Esophagus squamous epithelium (tissue), 5 donors: Measurements from ENCODE around the gene ADK. TPM values are rescaled to one million over a fixed set of nuclear protein-coding genes. Genes with fewer than 3 reads are reported as not detected.

Experiments used
- DNase-seq: peaks from one replicate; lab custom pipeline; 2025; lab: John Stamatoyannopoulos, UW
- H3K27ac ChIP-seq, 4 donors: fragments of 200-600 bp; sonication (generic); one replicate each; pipeline ENCODE4 v1.5.1; 2016 to 2019; ENCODE audit warnings: mild to moderate bottlenecking in 1 of 4
- H3K27me3 ChIP-seq, 4 donors: fragments of 200-600 bp; sonication (generic); 1 replicate in 3 of 4; 2 replicates in 1 of 4; pipeline versions ENCODE4 v1.5.1 to v1.6.0; 2017 to 2021; ENCODE audit warnings: antibody characterized with exemption in 1 of 4
- H3K36me3 ChIP-seq, 3 donors: fragments of 200-600 bp; sonication (generic); one replicate each; pipeline ENCODE4 v1.5.1; 2016 to 2019
- H3K4me1 ChIP-seq, 3 donors: fragments of 200-600 bp; sonication (generic); one replicate each; pipeline ENCODE4 v1.5.1; 2017 to 2019
- H3K4me3 ChIP-seq, 4 donors: fragments of 200-600 bp; sonication (generic); 1 replicate in 3 of 4; 2 replicates in 1 of 4; pipeline ENCODE4 v1.5.1; 2016 to 2019; ENCODE audit warnings: mild to moderate bottlenecking in 2 of 4, moderate library complexity in 1 of 4
- H3K9me3 ChIP-seq, 3 donors: fragments of 200-600 bp; sonication (generic); one replicate each; pipeline ENCODE4 v1.5.1; 2016 to 2019
- POLR2A ChIP-seq, 4 donors: fragments of 450-650 bp; IDR thresholded peaks; one replicate each; pipeline ENCODE4 v1.6.1; 2017; ENCODE audit warnings: antibody characterized with exemption in 4 of 4, mild to moderate bottlenecking in 4 of 4, moderate library complexity in 3 of 4
- WGBS, 2 donors: methylation state at CpG; one replicate each; pipeline ENCODE4 v1.1.5; 2018; 5-methylcytosine and 5-hydroxymethylcytosine counted together
- intact Hi-C: fragments of 100-400 bp; cut with DNase I; formaldehyde crosslinking; loops from one replicate; pipeline ENCODE4 v1.15.0; 2022
- total RNA-seq, 4 donors: library from RNA; depleted of rRNA; stranded (reverse); fragments of >200 nt; gene quantifications; one replicate each; pipeline ENCODE4 v1.1.0, GENCODE V29; 2016
- TF ChIP-seq, protein P1 (sequence below), 6 experiments: fragments of 450-650 bp in 4 of 6; fragments of 200-600 bp in 2 of 6; sonication (generic) in 2 of 6; IDR thresholded peaks; one replicate each; pipeline ENCODE4 v1.5.1; 2016 to 2019; ENCODE audit warnings: antibody characterized with exemption in 6 of 6, mild to moderate bottlenecking in 4 of 6, moderate library complexity in 4 of 6
- donor health status: DM: yes; HTN: yes; CAD: no.

ADK gene
- total RNA-seq, 4 donors from 2014 or later: 43.3 to 78.4 (median 68.4) TPM

DNA sequence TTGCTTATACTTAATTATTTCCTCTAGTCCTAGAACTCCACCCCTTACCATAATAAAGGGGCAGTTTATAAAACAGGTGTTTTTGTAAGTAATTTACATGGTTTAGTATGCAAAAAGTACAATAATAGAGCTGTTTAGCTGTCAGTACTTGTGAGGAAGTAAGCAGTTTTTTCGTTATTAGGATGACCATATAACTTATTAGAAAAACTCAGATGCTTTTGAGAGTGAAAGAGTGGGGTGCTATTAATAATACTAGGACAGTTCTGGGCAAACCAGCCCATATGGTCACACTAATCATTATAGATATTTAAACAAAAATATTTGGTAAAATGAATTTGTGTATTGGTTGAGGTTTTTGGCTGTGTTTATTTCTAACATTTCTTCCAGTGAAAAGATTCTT, 473.5 kb downstream of the ADK start:
- Histone ChIP-seq H3K36me3 (peaks cover 0 to 4% (median 0%) of the 10 kb centered on the region in 3 donors), H3K27ac (no peak overlapping the region), H3K4me3 (no peak overlapping the region), H3K4me1 (no peaks in the 10 kb centered on the region), H3K27me3 (no peaks in the 10 kb centered on the region), H3K9me3 (no peaks in the 10 kb centered on the region)
- TF ChIP-seq POLR2A (IDR thresholded peaks at IDR 0.05): no peak
- DNase-seq: no peak
- intact Hi-C loops: no loop called here
- WGBS, 2 donors: 76 to 95% methylated on average over 1 of the region's 1 CpG

DNA sequence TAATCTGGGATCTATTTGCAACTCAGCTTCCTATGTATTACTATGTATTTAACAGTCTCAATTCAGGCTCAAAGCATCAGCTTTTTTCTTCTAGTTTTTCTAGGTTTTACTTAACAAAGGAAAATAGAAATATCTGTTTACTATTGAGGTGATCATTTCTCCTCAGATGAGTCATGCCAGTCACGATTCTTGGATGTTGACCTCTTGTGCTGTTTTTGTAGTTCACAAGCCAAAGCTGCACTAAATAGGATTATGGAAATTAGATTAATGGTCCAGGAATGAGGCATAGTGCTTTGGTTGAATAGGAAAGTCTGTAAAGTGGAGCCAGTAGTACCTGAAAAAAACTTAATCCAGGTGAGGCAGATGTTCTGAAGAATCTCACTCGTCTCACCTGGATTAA, 477.1 kb downstream of the ADK start:
- Histone ChIP-seq H3K27me3 (no peaks in the 10 kb centered on the region), H3K9me3 (no peaks in the 10 kb centered on the region), H3K36me3 (peaks cover 0 to 6% (median 0%) of the 10 kb centered on the region in 3 donors), H3K4me3 (no peak overlapping the region), H3K4me1 (no peaks in the 10 kb centered on the region), H3K27ac (no peak overlapping the region)
- no peak for DNase-seq
- no peak for TF ChIP-seq POLR2A (IDR thresholded peaks at IDR 0.05)
- TF ChIP-seq, protein P1, sequence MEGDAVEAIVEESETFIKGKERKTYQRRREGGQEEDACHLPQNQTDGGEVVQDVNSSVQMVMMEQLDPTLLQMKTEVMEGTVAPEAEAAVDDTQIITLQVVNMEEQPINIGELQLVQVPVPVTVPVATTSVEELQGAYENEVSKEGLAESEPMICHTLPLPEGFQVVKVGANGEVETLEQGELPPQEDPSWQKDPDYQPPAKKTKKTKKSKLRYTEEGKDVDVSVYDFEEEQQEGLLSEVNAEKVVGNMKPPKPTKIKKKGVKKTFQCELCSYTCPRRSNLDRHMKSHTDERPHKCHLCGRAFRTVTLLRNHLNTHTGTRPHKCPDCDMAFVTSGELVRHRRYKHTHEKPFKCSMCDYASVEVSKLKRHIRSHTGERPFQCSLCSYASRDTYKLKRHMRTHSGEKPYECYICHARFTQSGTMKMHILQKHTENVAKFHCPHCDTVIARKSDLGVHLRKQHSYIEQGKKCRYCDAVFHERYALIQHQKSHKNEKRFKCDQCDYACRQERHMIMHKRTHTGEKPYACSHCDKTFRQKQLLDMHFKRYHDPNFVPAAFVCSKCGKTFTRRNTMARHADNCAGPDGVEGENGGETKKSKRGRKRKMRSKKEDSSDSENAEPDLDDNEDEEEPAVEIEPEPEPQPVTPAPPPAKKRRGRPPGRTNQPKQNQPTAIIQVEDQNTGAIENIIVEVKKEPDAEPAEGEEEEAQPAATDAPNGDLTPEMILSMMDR (IDR thresholded peaks at IDR 0.05): no peak
- 46 to 51% methylated on average over 2 of the region's 2 CpGs for WGBS, 2 donors
- intact Hi-C loops: no loop called here

DNA sequence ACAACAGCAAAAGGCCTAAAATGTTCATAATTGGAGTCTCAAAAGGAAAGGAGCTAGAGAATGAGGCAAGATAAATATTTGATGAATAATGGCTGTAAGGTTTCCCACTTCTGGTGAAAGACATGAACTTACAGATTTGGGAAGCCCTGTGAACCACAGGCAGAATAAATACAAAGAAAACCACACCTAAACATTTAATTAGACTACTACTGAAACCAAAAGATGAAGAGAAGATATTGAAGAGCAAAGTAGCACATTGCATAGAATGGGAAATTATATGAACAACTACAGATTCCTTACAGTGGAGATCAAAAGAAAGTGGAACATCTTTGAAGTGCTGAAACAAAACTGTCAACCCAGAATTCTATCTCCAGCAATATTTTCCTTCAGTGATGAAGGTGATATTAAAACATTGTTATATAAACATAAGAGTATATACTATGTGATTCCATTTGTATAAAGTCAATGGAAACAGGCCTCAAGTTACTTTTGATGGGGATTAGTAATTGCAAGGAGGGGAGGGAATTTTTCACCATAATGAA, 484.0 kb downstream of the ADK start:
- H3K36me3 ChIP-seq: peaks cover 0 to 32% (median 0%) of the 10 kb centered on the region in 3 donors
- H3K27me3 ChIP-seq: no peaks in the 10 kb centered on the region
- peaks cover 0 to 10% (median 6%) of the 10 kb centered on the region in 3 donors for H3K9me3 ChIP-seq
- intact Hi-C loops: no loop called here
- H3K4me3 ChIP-seq: no peak overlapping the region
- DNase-seq: no peak
- H3K4me1 ChIP-seq: peaks cover 0 to 2% (median 0%) of the 10 kb centered on the region in 3 donors
- H3K27ac ChIP-seq: no peak overlapping the region
- TF ChIP-seq, protein P1 (IDR thresholded peaks at IDR 0.05): no peak
- TF ChIP-seq POLR2A (IDR thresholded peaks at IDR 0.05): no peak

DNA sequence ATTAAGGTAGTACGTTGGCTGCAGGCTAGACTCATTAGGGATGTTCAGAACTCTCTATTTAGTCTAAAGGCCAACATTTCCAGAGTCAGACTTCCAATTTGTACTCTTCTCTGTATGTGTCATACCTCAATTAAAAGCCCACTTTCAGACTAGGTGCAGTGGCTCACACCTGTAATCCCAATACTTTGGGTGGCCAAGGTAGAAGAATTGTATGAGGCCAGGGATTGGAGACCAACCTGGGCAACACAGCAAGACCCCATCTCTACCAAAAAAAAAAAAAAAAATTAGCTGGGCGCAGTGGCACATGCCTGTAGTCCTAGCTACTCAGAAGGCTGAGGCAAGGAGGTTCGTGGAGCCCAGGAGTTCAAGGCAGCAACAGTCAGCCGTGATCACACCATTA, 484.6 kb downstream of the ADK start:
- WGBS, 2 donors: 100% methylated on average over 4 of the region's 4 CpGs
- H3K27ac ChIP-seq: no peak overlapping the region
- H3K4me1 ChIP-seq: peaks cover 0 to 7% (median 0%) of the 10 kb centered on the region in 3 donors
- intact Hi-C loops: no loop called here
- H3K9me3 ChIP-seq: peaks cover 0 to 10% (median 6%) of the 10 kb centered on the region in 3 donors
- H3K4me3 ChIP-seq: no peak overlapping the region
- TF ChIP-seq POLR2A (IDR thresholded peaks at IDR 0.05): no peak
- TF ChIP-seq, protein P1 (IDR thresholded peaks at IDR 0.05): no peak
- DNase-seq: no peak
- peaks cover 0 to 32% (median 0%) of the 10 kb centered on the region in 3 donors for H3K36me3 ChIP-seq
- no peaks in the 10 kb centered on the region for H3K27me3 ChIP-seq

DNA sequence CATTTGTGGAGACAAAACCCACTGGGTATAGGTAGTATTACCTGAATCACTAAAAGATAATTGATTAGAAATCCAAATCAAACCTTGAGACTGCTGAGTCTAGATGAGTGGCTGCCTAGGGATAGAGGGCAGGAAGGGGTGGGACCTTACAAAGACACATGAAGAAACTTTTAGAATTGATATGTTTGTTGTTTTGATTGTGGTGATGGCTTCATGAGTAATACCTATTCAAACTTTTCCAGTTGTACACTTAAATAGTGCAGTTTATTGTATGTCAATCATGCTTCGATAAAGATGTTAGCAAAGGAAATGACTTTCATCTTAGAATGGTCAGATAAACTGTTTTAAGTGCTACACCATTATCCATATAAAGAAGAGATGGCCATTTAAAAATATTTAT, 486.7 kb downstream of the ADK start:
- intact Hi-C loops: no loop called here
- TF ChIP-seq, protein P1 (IDR thresholded peaks at IDR 0.05): no peak
- no peak for TF ChIP-seq POLR2A (IDR thresholded peaks at IDR 0.05)
- 76 to 84% methylated on average over 1 of the region's 1 CpG for WGBS, 2 donors

More for the DNA sequence above, 486.7 kb downstream of the ADK start:
- Histone ChIP-seq H3K9me3 (peaks cover 0 to 10% (median 6%) of the 10 kb centered on the region in 3 donors), H3K4me1 (peaks cover 0 to 7% (median 0%) of the 10 kb centered on the region in 3 donors), H3K36me3 (peaks cover 0 to 27% (median 0%) of the 10 kb centered on the region in 3 donors), H3K4me3 (no peak overlapping the region), H3K27ac (no peak overlapping the region), H3K27me3 (no peaks in the 10 kb centered on the region)
- no peak for DNase-seq
